ENCODE results near the gene A4GNT. TPM values are rescaled to one million over a fixed set of nuclear protein-coding genes. Genes with fewer than 3 reads are reported as not detected.

Gene A4GNT
- total RNA-seq, result not detected in 3 replicates

- no peaks in the 10 kb centered on the region for H3K27me3 Mint-ChIP-seq (ENCODE audit: low read depth)
These were observed at the start of gene A4GNT for GRCh38 chr3:138132239-138132638. TSS of gene A4GNT (minus strand) at chr3:138132390. CDS start at chr3:138131256, 1,134 bp downstream.

GRCh38 chr3:138180375-138181029, 48.3 kb upstream of the A4GNT start:
- DNase-seq (ENCODE audit: low spot score in 2 of 2, unreplicated experiment in 2 of 2), result no peak
- Mint-ChIP-seq H3K27ac (no peak overlapping the region), H3K27me3 (ENCODE audit: low read depth) (peaks cover 17% of the 10 kb centered on the region), H3K4me1 (peaks cover 3% of the 10 kb centered on the region), H3K4me3 (no peak overlapping the region), H3K36me3 (no peaks in the 10 kb centered on the region), H3K9me3 (no peaks in the 10 kb centered on the region)
- no peak for TF ChIP-seq CTCF (IDR thresholded peaks at IDR 0.05; ENCODE audit: unreplicated experiment)

More at GRCh38 chr3:138132239-138132638, at the start of gene A4GNT:
- Mint-ChIP-seq H3K27ac (no peak within 1 kb of the TSS), H3K36me3 (no peaks in the 10 kb centered on the region), H3K9me3 (no peaks in the 10 kb centered on the region), H3K4me1 (peaks cover 4% of the 10 kb centered on the region), H3K4me3 (no peak within 1 kb of the TSS)
- no peak for TF ChIP-seq CTCF (IDR thresholded peaks at IDR 0.05; ENCODE audit: unreplicated experiment)
- no peak for DNase-seq (ENCODE audit: low spot score in 2 of 2, unreplicated experiment in 2 of 2)

- Mint-ChIP-seq H3K27me3 (ENCODE audit: low read depth) (peaks cover 8% of the 10 kb centered on the region), H3K9me3 (no peaks in the 10 kb centered on the region), H3K4me3 (peak within 1 kb of the TSS; percentile 98), H3K27ac (peak within 1 kb of the TSS; percentile 97), H3K4me1 (peaks cover 18% of the 10 kb centered on the region), H3K36me3 (peaks cover 10% of the 10 kb centered on the region)
- peak; percentile 35 to 74 for DNase-seq (ENCODE audit: low spot score in 2 of 2, unreplicated experiment in 2 of 2)
- no peak for TF ChIP-seq CTCF (IDR thresholded peaks at IDR 0.05; ENCODE audit: unreplicated experiment)
These were observed 42.4 kb upstream of the A4GNT start, which contains the start of gene DBR1 for GRCh38 chr3:138174421-138175131. TSS of gene DBR1 (minus strand) at chr3:138174921. CDS start at chr3:138174795, 126 bp downstream.

- Mint-ChIP-seq H3K27ac (peak overlapping the region; percentile 97), H3K36me3 (peaks cover 12% of the 10 kb centered on the region), H3K4me1 (peaks cover 18% of the 10 kb centered on the region), H3K27me3 (ENCODE audit: low read depth) (peaks cover 5% of the 10 kb centered on the region), H3K9me3 (no peaks in the 10 kb centered on the region), H3K4me3 (peak overlapping the region; percentile 98)
- no peak for DNase-seq (ENCODE audit: low spot score in 2 of 2, unreplicated experiment in 2 of 2)
- TF ChIP-seq CTCF (IDR thresholded peaks at IDR 0.05; ENCODE audit: unreplicated experiment), result no peak
These were observed 41.7 kb upstream of the A4GNT start for GRCh38 chr3:138173769-138174420.

GRCh38 chr3:138172625-138173024, 40.4 kb upstream of the A4GNT start:
- H3K4me3 Mint-ChIP-seq, result peak overlapping the region; percentile 40
- TF ChIP-seq CTCF (IDR thresholded peaks at IDR 0.05; ENCODE audit: unreplicated experiment), result no peak
- H3K4me1 Mint-ChIP-seq, result peaks cover 18% of the 10 kb centered on the region
- no peaks in the 10 kb centered on the region for H3K9me3 Mint-ChIP-seq
- peaks cover 17% of the 10 kb centered on the region for H3K36me3 Mint-ChIP-seq
- H3K27ac Mint-ChIP-seq, result peak overlapping the region; percentile 37
- H3K27me3 Mint-ChIP-seq (ENCODE audit: low read depth), result no peaks in the 10 kb centered on the region
- no peak for DNase-seq (ENCODE audit: low spot score in 2 of 2, unreplicated experiment in 2 of 2)

Measured in mesothelial cell of epicardium (in vitro differentiated cells).